H9 (cell line): Measurements from ENCODE around the gene IL1RL1. TPM values are rescaled to one million over a fixed set of nuclear protein-coding genes. Genes with fewer than 3 reads are reported as not detected.

Source experiments
- DNase-seq: peaks from one replicate; pipeline ENCODE4 v3.0.0-alpha.2; 2017
- H2AFZ ChIP-seq: one replicate; pipeline ENCODE4 v1.6.1; 2013; ENCODE audit warnings: mild to moderate bottlenecking, low read length, control low read depth, moderate library complexity
- H2AK5ac ChIP-seq: 2 replicates; pipeline ENCODE4 v1.6.1; 2013; ENCODE audit warnings: low read length, control low read depth, mixed read lengths; ENCODE audit not compliant: insufficient read length
- H2BK120ac ChIP-seq: one replicate; pipeline ENCODE4 v1.6.1; 2013; ENCODE audit warnings: low read depth, mild to moderate bottlenecking, low read length, control low read depth, inconsistent platforms; ENCODE audit not compliant: poor library complexity, severe bottlenecking
- H2BK12ac ChIP-seq: 2 replicates; pipeline ENCODE4 v1.6.1; 2013; ENCODE audit warnings: low read length, control low read depth, mixed read lengths, low read depth; ENCODE audit not compliant: insufficient read length
- H2BK15ac ChIP-seq: 2 replicates; pipeline ENCODE4 v1.6.1; 2013; ENCODE audit warnings: low read depth, low read length, control low read depth
- H2BK20ac ChIP-seq: one replicate; pipeline ENCODE4 v1.6.1; 2013; ENCODE audit warnings: low read depth, mild to moderate bottlenecking, low read length, control low read depth, inconsistent platforms; ENCODE audit not compliant: poor library complexity, severe bottlenecking
- H2BK5ac ChIP-seq: 2 replicates; pipeline ENCODE4 v1.6.1; 2013; ENCODE audit warnings: low read length, control low read depth, mixed read lengths; ENCODE audit not compliant: insufficient read length
- H3K14ac ChIP-seq: 2 replicates; pipeline ENCODE4 v1.6.1; 2013; ENCODE audit warnings: low read length, control low read depth; ENCODE audit not compliant: insufficient read depth
- H3K18ac ChIP-seq: 2 replicates; pipeline ENCODE4 v1.6.1; 2013; ENCODE audit warnings: low read depth, mild to moderate bottlenecking, mixed read lengths, low read length, control low read depth; ENCODE audit not compliant: insufficient read length
- H3K23ac ChIP-seq: 2 replicates; pipeline ENCODE4 v1.6.1; 2013; ENCODE audit warnings: low read length, control low read depth, mixed read lengths, low read depth; ENCODE audit not compliant: insufficient read length
- H3K23me2 ChIP-seq: 2 replicates; pipeline ENCODE4 v1.6.1; 2013; ENCODE audit warnings: low read depth, mild to moderate bottlenecking, mixed read lengths, low read length, control low read depth; ENCODE audit not compliant: insufficient read length, poor library complexity, severe bottlenecking
- H3K27ac ChIP-seq: 2 replicates; pipeline ENCODE4 v1.5.1; 2013; ENCODE audit warnings: low read length, control low read depth, mixed read lengths, low read depth; ENCODE audit not compliant: insufficient read length
- H3K27me3 ChIP-seq: 2 replicates; pipeline ENCODE4 v1.6.1; 2013; ENCODE audit warnings: low read length, control low read depth, inconsistent platforms; ENCODE audit not compliant: insufficient read depth
- H3K4ac ChIP-seq: 2 replicates; pipeline ENCODE4 v1.6.1; 2013; ENCODE audit warnings: low read depth, mild to moderate bottlenecking, control low read depth, inconsistent platforms, low read length, moderate library complexity
- H3K4me1 ChIP-seq: 2 replicates; pipeline ENCODE4 v1.6.1; 2013; ENCODE audit warnings: low read length, control low read depth, inconsistent platforms; ENCODE audit not compliant: insufficient read depth
- H3K4me2 ChIP-seq: 2 replicates; pipeline ENCODE4 v1.6.1; 2013; ENCODE audit warnings: low read length, control low read depth, mixed read lengths; ENCODE audit not compliant: insufficient read length, insufficient read depth
- H3K56ac ChIP-seq: 2 replicates; pipeline ENCODE4 v1.6.1; 2013; ENCODE audit warnings: low read depth, mild to moderate bottlenecking, mixed read lengths, low read length, control low read depth; ENCODE audit not compliant: insufficient read length
- H3K79me1 ChIP-seq: 2 replicates; pipeline ENCODE4 v1.6.1; 2013; ENCODE audit warnings: low read depth, mild to moderate bottlenecking, moderate library complexity, low read length, control low read depth, inconsistent platforms; ENCODE audit not compliant: insufficient read depth, poor library complexity, severe bottlenecking
- H3K79me2 ChIP-seq: 2 replicates; pipeline ENCODE4 v1.6.1; 2013; ENCODE audit warnings: low read length, control low read depth, inconsistent platforms; ENCODE audit not compliant: insufficient read depth
- H3K9ac ChIP-seq: 2 replicates; pipeline ENCODE4 v1.6.1; 2013; ENCODE audit warnings: low read length, control low read depth, mixed read lengths; ENCODE audit not compliant: insufficient read length; ENCODE audit errors: extremely low read depth
- H3K9me3 ChIP-seq: one replicate; pipeline ENCODE4 v1.6.1; 2013; ENCODE audit warnings: low read depth, low read length, inconsistent platforms; ENCODE audit not compliant: control insufficient read depth
- H3T11ph ChIP-seq: one replicate; pipeline ENCODE4 v1.6.1; 2013; ENCODE audit warnings: mild to moderate bottlenecking, low read length, control low read depth, inconsistent platforms
- H4K20me1 ChIP-seq: one replicate; pipeline ENCODE4 v1.6.1; 2013; ENCODE audit not compliant: control insufficient read depth, insufficient read length, insufficient read depth
- H4K5ac ChIP-seq: 2 replicates; pipeline ENCODE4 v1.6.1; 2013; ENCODE audit warnings: low read depth, mild to moderate bottlenecking, mixed read lengths, low read length, control low read depth; ENCODE audit not compliant: insufficient read length
- H4K8ac ChIP-seq: replicated peaks from 2 replicates; pipeline ENCODE4 v1.6.1; 2013; ENCODE audit warnings: low read length, control low read depth, mixed read lengths, low read depth; ENCODE audit not compliant: insufficient read length
- H4K91ac ChIP-seq: 2 replicates; pipeline ENCODE4 v1.6.1; 2013; ENCODE audit warnings: low read depth, mild to moderate bottlenecking, moderate library complexity, mixed read lengths, low read length, control low read depth; ENCODE audit not compliant: insufficient read length
- H3K27ac Mint-ChIP-seq, 3 experiments: 2 replicates in 2 of 3; 3 replicates in 1 of 3; pipeline ENCODE4 v1.8.0; 2020 to 2021; ENCODE audit warnings: mixed read lengths in 3 of 3, mild to moderate bottlenecking in 1 of 3, moderate library complexity in 1 of 3
- H3K27me3 Mint-ChIP-seq: 2 replicates; pipeline ENCODE4 v1.8.0; 2021; ENCODE audit warnings: low read depth, mild to moderate bottlenecking, moderate library complexity, mixed read lengths
- H3K36me3 Mint-ChIP-seq, 3 experiments: 2 replicates in 2 of 3; 3 replicates in 1 of 3; pipeline ENCODE4 v1.8.0; 2020 to 2021; ENCODE audit warnings: low read depth in 3 of 3, mixed read lengths in 3 of 3; ENCODE audit not compliant: insufficient read depth in 1 of 3
- H3K4me1 Mint-ChIP-seq, 2 experiments: 2 replicates each; pipeline ENCODE4 v1.8.0; 2020; ENCODE audit warnings: mixed read lengths in 2 of 2
- H3K4me3 Mint-ChIP-seq, 2 experiments: 2 replicates in 1 of 2; 3 replicates in 1 of 2; pipeline ENCODE4 v1.8.0; 2020 to 2021; ENCODE audit warnings: mild to moderate bottlenecking in 2 of 2, mixed read lengths in 2 of 2, moderate library complexity in 1 of 2
- H3K9me3 Mint-ChIP-seq, 2 experiments: 2 replicates in 1 of 2; 3 replicates in 1 of 2; pipeline ENCODE4 v1.8.0; 2020; ENCODE audit warnings: mild to moderate bottlenecking in 2 of 2, mixed read lengths in 2 of 2, moderate library complexity in 1 of 2
- WGBS: extraction: QIAGEN DNeasy Blood & Tissue Kit; methylation state at CpG from one replicate; pipeline ENCODE4 v1.1.7; 2013; ENCODE audit warnings: missing lambda C conversion rate, low lambda C conversion rate, mixed read lengths; ENCODE audit not compliant: insufficient read length; ENCODE audit errors: extremely low coverage; 5-methylcytosine and 5-hydroxymethylcytosine counted together
- total RNA-seq: library from RNA; stranded (reverse); gene quantifications from 2 replicates; pipeline ENCODE4 v1.2.1, GENCODE V29; 2021
- TF ChIP-seq, protein P1 (sequence below): fragments of 200-600 bp; sonication (generic); conservative IDR thresholded peaks from 3 replicates; pipeline ENCODE4 v1.8.0; 2021; ENCODE audit warnings: antibody characterized with exemption, mild to moderate bottlenecking

IL1RL1 gene
- total RNA-seq, 1 experiment from 2014 or later = not detected

DNA sequence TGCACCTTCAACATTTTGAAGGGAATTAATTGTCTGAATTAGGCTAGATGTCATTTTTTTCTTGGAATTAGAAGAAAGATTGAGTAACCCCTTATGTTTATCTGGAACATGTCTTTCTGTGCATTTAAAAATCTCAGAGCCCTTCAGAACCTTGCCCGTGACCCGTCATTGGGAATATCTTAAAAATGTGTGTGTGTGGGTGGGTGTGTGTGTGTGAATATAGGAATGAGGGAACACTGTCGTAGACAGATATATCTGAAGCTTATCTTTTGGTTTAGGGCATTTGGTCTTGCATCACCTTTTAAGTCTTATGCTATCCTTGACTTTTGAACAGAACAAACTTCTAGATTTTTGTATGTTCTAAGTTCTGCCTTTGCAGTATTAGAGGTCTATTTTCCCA is 13.5 kb upstream of the IL1RL1 start:
- no peaks in the 10 kb centered on the region for H3K79me1 ChIP-seq
- H3K4me1 Mint-ChIP-seq = peaks cover 0 to 3% of the 10 kb centered on the region in 2 experiments; a peak in 1 of 4 replicates
- peaks cover 3% of the 10 kb centered on the region; the same call in 1 of the 2 replicates for H3K27me3 Mint-ChIP-seq
- H3K23ac ChIP-seq = no peak overlapping the region
- no peaks in the 10 kb centered on the region for H3K36me3 Mint-ChIP-seq
- no peak for DNase-seq
- no peak overlapping the region for H3T11ph ChIP-seq
- H3K4ac ChIP-seq = no peak overlapping the region
- no peaks in the 10 kb centered on the region for H3K79me2 ChIP-seq
- no peak overlapping the region for H4K91ac ChIP-seq
- no peaks in the 10 kb centered on the region for H4K20me1 ChIP-seq
- H3K56ac ChIP-seq = no peak overlapping the region
- H4K5ac ChIP-seq = no peak overlapping the region
- no peak overlapping the region for H2BK12ac ChIP-seq
- no peaks in the 10 kb centered on the region for H3K9me3 ChIP-seq
- 0 out of 2 replicates have a peak, but pooled peaks cover 2% of the 10 kb centered on the region for H3K4me1 ChIP-seq
- no peak overlapping the region for H2BK120ac ChIP-seq
- no peak overlapping the region for H2AK5ac ChIP-seq
- no CpG with 5 or more reads among the region's 3 CpGs for WGBS
- no peak overlapping the region for H3K27ac Mint-ChIP-seq
- TF ChIP-seq, protein P1, sequence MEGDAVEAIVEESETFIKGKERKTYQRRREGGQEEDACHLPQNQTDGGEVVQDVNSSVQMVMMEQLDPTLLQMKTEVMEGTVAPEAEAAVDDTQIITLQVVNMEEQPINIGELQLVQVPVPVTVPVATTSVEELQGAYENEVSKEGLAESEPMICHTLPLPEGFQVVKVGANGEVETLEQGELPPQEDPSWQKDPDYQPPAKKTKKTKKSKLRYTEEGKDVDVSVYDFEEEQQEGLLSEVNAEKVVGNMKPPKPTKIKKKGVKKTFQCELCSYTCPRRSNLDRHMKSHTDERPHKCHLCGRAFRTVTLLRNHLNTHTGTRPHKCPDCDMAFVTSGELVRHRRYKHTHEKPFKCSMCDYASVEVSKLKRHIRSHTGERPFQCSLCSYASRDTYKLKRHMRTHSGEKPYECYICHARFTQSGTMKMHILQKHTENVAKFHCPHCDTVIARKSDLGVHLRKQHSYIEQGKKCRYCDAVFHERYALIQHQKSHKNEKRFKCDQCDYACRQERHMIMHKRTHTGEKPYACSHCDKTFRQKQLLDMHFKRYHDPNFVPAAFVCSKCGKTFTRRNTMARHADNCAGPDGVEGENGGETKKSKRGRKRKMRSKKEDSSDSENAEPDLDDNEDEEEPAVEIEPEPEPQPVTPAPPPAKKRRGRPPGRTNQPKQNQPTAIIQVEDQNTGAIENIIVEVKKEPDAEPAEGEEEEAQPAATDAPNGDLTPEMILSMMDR = no peak
- H3K27me3 ChIP-seq = no peaks in the 10 kb centered on the region
- H3K4me3 Mint-ChIP-seq = no peak overlapping the region
- H2BK15ac ChIP-seq = no peak overlapping the region
- no peak overlapping the region for H2BK5ac ChIP-seq
- no peak overlapping the region for H2BK20ac ChIP-seq
- H3K23me2 ChIP-seq = no peaks in the 10 kb centered on the region
- H3K18ac ChIP-seq = no peak overlapping the region
- H2AFZ ChIP-seq = no peak overlapping the region
- H3K4me2 ChIP-seq = no peak overlapping the region
- H4K8ac ChIP-seq = no peak overlapping the region
- no peaks in the 10 kb centered on the region for H3K9me3 Mint-ChIP-seq
- no peak overlapping the region for H3K27ac ChIP-seq
- H3K9ac ChIP-seq = no peak overlapping the region
- no peak overlapping the region for H3K14ac ChIP-seq
